ENCODE measurements around the gene KAZN. TPM values are rescaled to one million over a fixed set of nuclear protein-coding genes. Genes with fewer than 3 reads are reported as not detected.

KAZN gene
- total RNA-seq, 2 experiments from 2014 or later, result 0.30 to 0.42 TPM

DNA sequence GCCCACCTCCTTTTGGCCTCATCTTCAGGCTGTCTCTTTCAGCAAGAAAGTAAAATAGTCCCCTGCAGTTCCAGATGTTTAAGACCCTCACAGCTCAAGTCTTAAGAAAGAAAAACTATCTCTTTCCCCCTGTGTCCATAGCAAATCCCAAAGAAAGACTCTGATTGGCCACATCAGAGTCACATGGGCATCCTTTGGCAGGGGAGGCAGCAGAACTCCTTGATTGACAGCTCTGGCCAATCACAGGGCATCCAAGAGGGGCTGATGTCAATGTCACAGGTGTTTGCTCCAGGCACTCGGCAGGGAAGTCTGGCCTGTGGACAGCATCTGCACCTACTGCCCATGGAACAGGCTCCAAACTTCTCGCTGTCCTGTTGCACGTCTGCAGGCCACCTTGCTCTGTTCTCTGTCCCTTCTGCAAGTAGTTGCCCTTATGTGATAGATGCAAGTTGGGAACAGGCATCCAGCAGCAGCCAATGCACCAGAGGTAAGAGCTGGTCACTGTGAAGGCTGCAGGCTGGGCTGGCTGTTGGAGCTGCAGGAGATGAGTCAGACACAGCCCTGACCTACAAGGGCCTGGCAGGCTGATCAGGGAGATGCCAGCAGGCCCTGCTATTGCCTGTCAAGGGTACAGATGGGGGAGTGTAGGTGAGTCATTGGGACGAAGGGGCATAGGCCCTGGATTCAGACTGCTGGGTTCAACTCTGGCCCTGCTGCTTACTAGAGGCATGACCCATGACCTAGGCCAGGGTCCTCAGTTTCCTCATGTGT, 458.2 kb downstream of the KAZN start:
- CTCF ChIA-PET, result no interaction called here

DNA sequence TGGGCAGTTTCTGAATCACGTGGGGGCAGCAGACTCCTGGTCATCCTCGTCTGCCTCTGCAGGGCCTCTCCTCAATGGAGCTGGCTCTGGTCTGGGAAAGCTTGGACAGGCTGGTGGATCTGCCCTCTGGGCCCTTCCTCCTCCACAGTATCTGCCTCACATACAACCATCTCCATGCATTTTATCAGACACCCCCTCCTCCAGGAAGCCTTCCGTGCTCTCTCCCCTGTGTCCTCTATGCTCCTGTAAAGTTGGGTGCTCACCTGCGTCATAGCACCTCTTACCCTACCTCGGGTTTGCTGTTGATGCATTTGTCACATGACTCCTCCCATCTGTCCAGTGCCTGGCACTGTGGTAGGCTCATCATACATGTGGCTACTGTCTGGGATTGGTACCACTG, 459.3 kb downstream of the KAZN start:
- CTCF ChIA-PET, result no interaction called here

More for the DNA sequence above, 458.2 kb downstream of the KAZN start:
- POLR2A ChIA-PET, result no interaction called here

DNA sequence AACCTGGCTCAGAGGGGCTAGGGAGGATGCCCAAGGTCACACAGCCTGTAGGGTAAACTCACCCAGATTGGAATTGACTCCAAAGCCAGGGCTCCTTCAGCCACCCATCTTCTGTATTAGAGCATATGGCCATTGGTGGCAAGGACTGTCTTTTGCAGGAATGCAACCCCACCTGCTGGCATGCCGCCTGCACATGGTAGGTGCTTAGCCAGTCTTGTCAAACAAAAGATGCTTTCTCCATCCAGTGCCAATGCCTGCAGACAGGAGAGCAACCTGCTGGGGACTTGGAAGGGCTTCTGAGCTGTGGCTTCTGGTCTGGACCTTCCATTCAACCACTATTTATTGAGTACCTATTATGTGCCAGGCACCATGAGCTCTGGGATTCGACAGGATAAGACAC, 459.8 kb downstream of the KAZN start:
- ChIA-PET CTCF (interaction anchor here (0.7 kb wide), 1 partner anchor 991 kb away, joined by 3 read pairs; no protein-coding TSS in a partner anchor), POLR2A (no interaction called here)

More for the DNA sequence above, 459.3 kb downstream of the KAZN start:
- POLR2A ChIA-PET, result no interaction called here

DNA sequence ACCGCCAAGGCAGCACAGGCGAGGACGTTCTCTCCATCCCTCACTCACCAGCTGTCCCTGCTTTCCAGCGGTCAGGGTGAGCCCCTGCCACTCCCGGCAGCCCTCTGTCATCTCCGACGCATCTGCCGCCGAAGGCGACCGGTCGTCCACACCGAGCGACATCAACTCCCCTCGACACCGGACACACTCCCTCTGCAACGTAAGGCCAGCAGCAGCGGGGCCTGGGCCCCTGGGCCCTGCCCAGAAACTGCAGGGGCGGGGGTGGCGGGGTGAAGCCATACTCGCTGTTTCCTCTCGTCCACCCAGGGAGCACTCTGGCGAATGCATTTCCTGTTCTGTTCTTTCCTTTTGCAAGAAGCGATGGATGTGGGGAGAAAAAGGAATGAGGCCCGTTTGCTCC, 461.6 kb downstream of the KAZN start:
- ChIA-PET POLR2A (no interaction called here), CTCF (no interaction called here)

DNA sequence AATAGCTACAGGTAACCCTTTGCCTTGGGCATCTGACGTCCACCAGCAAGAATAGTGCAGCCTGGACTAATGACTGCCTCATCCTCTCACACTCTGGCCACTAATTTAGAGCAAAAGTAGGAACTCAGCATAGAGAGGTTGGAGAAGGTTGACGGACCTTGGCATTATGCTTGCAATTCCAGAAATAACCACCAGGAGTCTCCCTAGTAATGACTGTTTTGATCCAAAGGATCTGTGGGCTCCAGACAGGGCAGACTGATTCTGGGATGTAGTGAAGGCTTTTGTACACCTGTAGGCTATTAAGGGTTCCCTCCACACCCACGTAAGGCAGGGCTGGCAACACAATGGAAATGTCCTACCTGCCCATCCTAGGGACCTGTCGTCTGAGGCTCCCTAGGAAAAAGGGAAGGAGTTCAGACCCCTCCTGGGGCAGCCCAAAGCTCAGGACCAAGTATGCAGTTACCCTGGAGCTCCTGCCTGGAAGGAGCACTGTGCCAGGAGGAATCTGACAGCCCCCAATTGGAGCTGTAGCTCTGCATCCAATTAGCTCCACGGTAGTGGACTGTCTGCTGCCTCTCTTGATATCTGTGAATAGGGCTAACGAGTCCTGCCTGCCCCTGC, 464.1 kb downstream of the KAZN start:
- POLR2A ChIA-PET, result no interaction called here
- CTCF ChIA-PET, result interaction anchor here (0.7 kb wide), 2 partner anchors 37 to 332 kb away, joined by 3 read pairs; no protein-coding TSS in a partner anchor

DNA sequence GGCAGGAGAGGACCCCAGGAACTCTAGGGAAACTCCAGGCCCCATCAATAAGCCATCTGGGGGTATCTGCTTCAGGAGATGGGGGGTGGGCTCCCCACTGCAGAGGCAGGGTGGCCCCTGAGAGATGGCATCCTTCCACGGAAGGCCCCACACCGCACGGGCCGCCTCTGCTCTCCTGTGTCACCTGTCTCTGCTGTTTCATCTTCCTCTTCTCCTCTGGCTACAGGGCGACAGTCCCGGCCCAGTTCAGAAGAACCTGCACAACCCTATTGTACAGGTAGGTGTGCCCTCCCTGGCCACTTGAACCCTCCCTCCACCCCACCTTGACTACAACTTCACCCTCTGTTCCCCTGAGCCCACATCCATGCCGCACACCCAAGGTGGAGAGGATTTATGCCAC, 464.9 kb downstream of the KAZN start:
- ChIA-PET CTCF (interaction anchor here (0.7 kb wide), 1 partner anchor 36 kb away, joined by 3 read pairs; no protein-coding TSS in a partner anchor), POLR2A (no interaction called here)

DNA sequence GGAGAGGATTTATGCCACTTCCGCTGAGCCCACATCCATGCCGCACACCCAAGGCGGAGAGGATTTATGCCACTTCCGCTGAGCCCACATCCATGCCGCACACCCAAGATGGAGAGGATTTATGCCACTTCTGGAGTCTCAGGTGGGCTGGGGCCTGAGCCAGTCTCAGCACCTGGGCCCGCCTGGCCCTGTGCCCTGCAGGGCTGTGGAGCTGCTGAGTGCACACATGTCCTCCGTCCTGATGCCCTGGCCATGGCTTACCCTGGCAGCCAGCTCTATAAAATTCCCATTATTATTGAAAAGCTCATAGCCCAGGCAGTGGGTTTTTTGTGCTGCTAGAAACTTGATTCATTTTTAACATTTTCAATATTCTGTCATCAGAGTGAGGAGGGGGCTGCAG, 465.3 kb downstream of the KAZN start:
- POLR2A ChIA-PET, result no interaction called here
- CTCF ChIA-PET, result no interaction called here

DNA sequence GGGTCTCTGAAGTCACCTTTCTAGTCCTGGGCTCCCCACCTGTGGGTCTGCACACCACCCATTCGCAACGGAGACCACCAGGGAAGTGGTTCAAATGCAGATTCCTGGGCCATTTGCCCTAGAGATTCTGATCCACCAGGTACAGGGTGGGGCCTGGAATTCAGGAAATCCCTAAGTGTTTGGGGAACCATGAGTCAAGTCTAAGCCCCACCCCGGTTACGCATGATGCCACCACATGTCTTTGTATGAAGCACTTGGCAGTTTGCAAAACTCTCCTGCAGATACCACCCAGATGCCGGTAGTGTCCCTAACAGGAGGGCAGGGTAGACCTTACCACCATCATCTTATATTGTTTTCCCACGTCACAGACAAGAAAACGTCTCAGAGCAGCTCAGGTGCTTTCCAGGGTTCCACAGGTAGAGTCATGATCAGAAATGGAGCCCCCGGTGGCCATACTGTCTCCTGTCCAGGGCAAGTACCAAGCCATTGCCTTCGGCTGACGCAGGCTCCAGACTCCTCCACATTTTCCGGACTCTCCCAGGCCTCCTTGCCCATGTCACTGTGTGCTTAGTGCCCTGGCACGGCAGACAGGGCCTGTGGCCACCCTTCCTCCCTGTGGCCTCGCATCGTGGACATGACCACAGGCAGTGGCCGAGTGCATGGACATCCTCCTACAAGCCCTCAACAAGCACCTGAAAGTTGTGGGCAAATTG, 465.9 kb downstream of the KAZN start:
- POLR2A ChIA-PET, result no interaction called here

DNA sequence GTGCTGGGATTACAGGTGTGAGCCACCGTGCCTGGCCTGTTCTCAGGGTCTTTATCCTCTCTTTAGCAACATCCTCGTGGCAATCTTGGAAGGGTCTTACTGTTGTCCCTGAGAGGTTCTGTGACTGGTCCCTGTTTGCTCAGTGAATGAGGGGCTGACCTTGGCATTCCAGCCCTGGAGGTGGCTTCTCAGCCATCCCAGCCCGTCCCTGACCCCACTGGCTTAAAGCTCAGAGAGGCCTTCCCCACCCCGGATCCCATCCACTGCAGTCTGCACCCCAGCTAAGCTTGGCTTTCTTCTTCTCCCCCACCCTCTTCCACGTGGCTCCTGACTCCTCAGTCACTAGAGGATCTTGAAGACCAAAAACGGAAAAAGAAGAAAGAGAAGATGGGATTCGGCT, 466.8 kb downstream of the KAZN start:
- ChIA-PET CTCF (interaction anchor here (0.5 kb wide), 1 partner anchor 329 kb away, joined by 3 read pairs; no protein-coding TSS in a partner anchor), POLR2A (no interaction called here)

More for the DNA sequence above, 465.9 kb downstream of the KAZN start:
- CTCF ChIA-PET, result interaction anchor here (0.7 kb wide), 1 partner anchor 36 kb away, joined by 3 read pairs; no protein-coding TSS in a partner anchor

DNA sequence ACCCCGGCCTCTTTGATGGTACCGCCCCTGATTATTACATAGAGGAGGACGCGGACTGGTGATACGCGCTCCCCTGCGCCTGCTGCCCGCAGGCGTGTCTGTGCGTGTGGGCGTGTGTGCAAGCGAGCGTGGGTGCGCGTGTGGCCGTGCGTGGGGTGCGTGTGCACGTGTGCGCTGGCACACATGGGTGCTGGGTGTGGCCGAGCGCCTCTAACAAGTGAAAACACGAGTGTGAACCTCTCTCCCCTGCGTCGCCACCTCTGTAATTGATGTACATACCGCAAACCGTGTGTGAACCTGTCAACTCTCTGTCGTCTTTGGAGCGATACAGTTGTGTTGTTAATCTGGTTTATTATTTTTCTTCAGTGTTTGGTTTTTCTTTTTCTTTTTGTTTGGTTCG, 467.3 kb downstream of the KAZN start:
- ChIA-PET POLR2A (no interaction called here), CTCF (no interaction called here)

DNA sequence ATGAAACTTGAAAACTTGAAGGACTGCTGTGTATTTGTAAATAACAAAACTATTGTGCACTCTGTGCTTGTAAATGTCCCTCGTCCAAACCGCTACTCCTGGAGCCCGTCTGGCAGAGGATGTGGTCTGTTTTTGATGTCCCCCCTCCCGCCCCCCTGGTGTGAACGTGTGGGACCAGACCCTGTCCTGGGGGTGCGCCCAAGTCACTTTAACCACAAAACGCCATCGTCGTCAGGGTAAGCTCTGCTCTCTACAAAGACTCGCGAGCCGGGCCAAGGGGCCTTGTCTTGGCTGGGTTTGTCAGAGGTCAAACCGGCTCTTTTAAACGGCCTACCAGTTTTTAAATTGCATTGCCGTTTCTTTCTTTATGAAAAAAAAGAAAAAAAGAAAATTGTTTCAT, 467.7 kb downstream of the KAZN start:
- POLR2A ChIA-PET, result no interaction called here
- CTCF ChIA-PET, result no interaction called here

DNA sequence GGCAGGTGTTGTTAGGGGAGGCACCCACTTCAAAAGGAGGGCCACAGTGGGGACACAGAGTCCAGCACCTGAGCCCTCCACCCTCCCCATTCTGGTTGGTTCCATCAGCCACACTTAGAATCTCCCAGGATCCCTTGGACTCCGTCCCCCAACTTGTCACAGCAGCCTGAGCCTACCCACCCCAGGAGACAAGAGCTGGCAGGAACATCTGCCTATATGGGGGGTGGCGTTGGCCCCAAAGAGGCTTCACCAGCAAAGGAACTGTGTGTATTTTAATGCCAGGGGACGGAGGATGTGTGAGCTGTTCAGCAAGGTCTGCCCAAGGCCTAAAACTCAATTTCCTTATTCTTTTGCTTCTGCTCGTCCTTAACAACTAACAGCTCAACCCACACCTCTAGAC, 468.7 kb downstream of the KAZN start:
- ChIA-PET CTCF (no interaction called here), POLR2A (no interaction called here)

DNA sequence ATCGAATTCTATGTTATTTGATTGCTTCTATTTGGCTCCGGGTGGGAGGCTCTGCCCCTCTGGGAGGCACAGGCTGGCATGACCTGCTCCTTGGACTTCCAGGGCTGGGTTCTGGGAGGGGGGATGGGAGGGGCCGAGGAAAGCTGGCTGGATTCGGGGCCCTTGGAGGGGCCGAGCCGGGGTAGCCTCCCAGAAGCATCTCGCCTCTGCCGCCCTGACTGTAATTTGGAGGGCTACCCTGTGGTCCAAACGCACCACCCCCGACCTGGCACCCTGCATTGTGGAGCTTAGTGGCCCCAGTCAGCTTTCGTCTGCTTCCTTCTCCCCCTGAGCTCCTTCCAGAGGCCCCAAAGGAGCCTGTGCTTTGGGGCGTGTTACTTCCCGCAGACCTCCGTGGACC, 469.7 kb downstream of the KAZN start:
- ChIA-PET CTCF (no interaction called here), POLR2A (no interaction called here)

DNA sequence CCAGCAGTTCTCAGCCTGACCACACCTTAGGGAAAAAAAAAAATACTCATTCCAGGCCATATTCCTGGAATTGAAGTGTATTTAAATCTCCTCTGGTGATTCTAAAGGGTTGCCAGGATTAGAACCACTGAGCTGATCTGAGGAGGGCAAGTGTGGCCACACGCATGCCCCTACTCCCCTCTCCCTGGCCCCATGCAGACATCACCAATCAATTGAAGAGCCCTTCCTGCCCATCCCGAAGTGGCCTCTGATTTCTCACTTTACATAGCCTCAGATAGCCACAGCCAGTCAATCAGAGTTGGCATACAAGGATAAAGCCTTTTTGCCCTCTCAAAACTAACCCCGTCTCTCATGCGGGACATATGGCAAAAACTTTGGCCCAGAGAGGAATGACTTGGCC, 470.5 kb downstream of the KAZN start:
- ChIA-PET CTCF (no interaction called here), POLR2A (no interaction called here)

DNA sequence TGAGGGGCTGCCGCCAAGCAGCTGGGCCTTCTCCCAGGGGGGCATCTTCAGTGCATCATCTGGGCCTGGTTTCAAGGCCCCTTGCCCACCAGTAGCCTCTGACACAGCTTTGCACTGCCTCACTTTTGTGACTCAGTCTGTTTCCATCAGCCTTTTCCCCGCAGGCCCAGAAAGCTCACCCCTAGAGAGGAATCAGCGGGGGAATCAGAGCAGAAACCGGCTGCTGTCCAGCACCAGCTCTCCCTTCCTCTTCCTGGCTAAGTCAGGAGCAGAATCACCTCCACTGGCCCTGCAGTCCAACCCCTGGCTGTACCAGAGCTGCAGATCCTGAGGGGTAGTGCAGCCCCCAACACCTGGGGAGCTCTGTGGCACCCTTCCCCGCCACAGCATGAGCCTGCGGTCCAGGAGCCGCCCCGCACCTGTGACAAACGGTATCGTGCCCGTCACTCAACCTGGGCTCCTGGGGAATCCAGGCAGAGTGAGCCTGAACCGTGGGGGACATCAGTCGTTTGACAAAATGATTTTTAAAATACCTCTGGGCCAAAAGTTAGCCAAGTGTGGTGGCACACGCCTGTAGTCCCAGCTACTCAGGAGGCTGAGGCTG, 471.8 kb downstream of the KAZN start:
- ChIA-PET POLR2A (no interaction called here), CTCF (interaction anchor here (0.6 kb wide), 1 partner anchor 38 kb away, joined by 3 read pairs; no protein-coding TSS in a partner anchor)

DNA sequence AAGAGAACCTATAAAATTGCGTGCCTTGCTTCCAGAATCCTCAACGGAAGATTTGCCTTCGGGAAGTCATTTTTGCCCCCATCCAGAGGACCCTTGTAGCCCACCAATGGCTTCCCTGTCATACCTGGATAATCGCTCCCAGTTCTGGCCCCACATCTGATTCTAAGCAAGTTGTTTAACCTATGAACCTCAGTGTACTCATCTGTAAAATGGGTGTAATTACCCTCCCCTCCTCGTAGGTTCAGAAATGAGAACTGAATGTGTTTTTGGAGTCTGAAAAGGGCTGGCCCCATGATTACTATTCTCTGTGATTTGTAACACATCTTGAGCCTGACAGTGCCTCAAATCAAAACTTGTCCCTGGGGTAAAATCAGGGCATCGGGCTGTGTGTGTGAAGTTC, 473.5 kb downstream of the KAZN start:
- ChIA-PET CTCF (no interaction called here), POLR2A (no interaction called here)

DNA sequence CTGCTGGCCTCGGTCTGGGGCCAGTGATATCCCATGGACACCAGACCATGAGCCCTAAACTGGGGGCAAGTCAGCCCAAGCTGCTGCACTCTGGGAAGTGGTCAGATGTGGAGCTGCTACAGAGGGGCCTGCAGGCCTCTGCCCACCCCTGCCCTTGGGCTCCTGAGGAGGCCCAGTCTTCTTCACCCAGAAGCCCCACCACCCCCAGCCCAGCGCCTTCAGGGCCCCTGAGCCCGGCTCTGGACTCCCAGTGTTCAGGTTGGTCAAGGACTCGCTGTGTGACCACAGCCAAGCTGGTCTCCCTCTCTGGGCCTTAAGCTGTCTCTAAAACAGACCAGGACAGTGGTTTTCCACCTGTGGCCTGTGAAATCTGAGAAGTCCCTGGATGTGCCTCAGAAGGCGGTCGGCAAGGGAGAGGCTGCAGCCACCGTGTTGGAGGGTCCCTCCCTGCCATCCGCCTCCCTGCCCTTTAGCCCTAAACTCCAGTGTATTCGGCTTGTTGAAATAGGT, 475.4 kb downstream of the KAZN start:
- ChIA-PET CTCF (no interaction called here), POLR2A (no interaction called here)

DNA sequence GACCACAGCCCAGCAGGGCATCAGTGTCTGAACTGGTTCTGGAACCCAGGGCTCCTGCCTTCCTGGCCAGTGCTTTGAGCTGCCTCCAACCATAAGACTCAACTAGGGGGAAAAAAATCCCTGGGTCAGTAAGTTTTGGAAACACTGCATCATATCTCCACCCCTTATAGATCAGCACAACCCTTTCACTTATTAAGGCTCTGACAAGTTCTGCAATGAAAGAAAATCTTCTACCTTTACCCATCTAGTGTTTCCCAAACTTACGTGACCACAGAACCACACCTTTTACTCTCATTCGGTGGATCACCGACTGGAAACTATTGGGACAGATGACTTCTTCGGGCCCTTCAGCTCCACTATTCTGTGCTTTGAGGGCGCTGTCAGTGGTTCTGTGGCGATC, 476.7 kb downstream of the KAZN start:
- CTCF ChIA-PET, result no interaction called here
- POLR2A ChIA-PET, result no interaction called here

DNA sequence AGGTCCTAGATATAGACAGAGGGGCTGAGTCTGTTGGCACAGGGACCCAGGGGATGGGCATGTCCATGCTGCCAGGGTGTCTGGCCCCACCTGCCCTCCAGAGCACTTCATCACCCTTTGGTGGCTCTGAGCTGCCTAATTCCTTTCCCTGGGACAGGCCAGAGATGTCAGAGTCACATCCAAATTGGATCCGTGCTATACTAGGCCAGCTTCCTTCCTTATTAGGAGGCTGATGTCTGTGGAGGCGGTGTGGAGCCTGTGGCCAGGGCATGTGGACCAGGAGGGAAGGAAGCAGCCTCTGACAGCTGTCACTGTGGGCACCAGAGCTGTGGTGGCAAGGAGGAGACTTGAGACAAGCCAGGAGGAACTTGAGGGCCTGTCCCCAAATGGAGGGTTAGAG, 477.3 kb downstream of the KAZN start:
- POLR2A ChIA-PET, result no interaction called here

DNA sequence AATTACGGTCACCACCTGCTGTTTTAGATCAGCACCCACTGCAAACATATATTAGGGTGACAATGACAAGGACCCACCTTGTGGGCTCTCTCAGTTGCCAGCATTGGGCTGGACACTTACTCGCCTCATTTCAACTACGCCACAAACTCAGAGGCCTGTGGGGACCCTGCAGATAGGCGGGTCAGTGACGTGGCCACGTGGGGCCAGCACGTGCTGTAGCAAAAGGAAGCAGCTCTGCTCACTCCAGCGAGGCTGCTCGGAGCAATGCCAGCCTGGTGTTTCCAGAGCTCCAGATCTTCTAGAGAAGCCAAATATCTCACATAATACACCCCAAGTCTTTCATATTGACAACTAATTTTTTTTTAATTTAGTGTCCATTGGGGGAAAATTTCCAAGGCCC, 478.3 kb downstream of the KAZN start:
- ChIA-PET POLR2A (no interaction called here), CTCF (no interaction called here)

More for the DNA sequence above, 477.3 kb downstream of the KAZN start:
- CTCF ChIA-PET, result no interaction called here

Data from activated CD8-positive, alpha-beta memory T cell treated with anti-CD3 and anti-CD28 coated beads for 36 hours (primary cell).